ENCODE measurements around the gene EAPP. TPM values are rescaled to one million over a fixed set of nuclear protein-coding genes. Genes with fewer than 3 reads are reported as not detected.

The EAPP gene
- total and polyA plus RNA-seq, 2 of the 4 experiments (the other 2 are of a cell fraction) = 29.9 to 32.3 TPM

- no CpG with 5 or more reads among the region's 2 CpGs for WGBS, 2 experiments (ENCODE audit: extremely low coverage in 2 of 2, insufficient read length in 1 of 2)
- Histone ChIP-seq H3K4me2 (ENCODE audit: low read depth, low read length) (no peak overlapping the region), H3K9me3 (ENCODE audit: control insufficient read depth, insufficient read depth, low read length) (no peaks in the 10 kb centered on the region), H3K4me3 (ENCODE audit: insufficient read depth, low read depth, low read length) (no peak overlapping the region), H3K9me1 (ENCODE audit: insufficient read depth, low read length) (no peaks in the 10 kb centered on the region), H2AK9ac (replicated peaks; ENCODE audit: low read depth, low read length, poor library complexity) (no peak overlapping the region), H2BK120ac (ENCODE audit: low read depth, low read length) (no peak overlapping the region), H3K56ac (ENCODE audit: extremely low read depth, insufficient read depth, low read length) (no peak overlapping the region), H4K8ac (ENCODE audit: low read depth in 2 of 2, low read length in 2 of 2) (no peak overlapping the region), H3K9ac (ENCODE audit: low read depth, low read length) (no peak overlapping the region), H3K18ac (ENCODE audit: low read depth, low read length) (no peak overlapping the region), H4K5ac (ENCODE audit: low read depth, low read length) (no peak overlapping the region), H3K23ac (ENCODE audit: low read depth, low read length) (no peak overlapping the region), H3K27ac (ENCODE audit: insufficient read depth, low read length) (no peak overlapping the region), H3K4me1 (ENCODE audit: control insufficient read depth, insufficient read depth, low read length) (no peaks in the 10 kb centered on the region), H3K27me3 (ENCODE audit: control insufficient read depth, insufficient read depth, low read length) (no peaks in the 10 kb centered on the region), H3K4ac (ENCODE audit: low read depth, low read length) (no peak overlapping the region), H3K79me1 (ENCODE audit: low read depth in 1 of 2, low read length in 2 of 2) (no peaks in the 10 kb centered on the region), H2AK5ac (ENCODE audit: low read depth, low read length) (no peak overlapping the region), H4K20me1 (ENCODE audit: insufficient read depth, low read length) (no peaks in the 10 kb centered on the region), H4K91ac (ENCODE audit: insufficient read depth, low read depth, low read length) (no peak overlapping the region), H2BK5ac (ENCODE audit: low read depth, low read length, poor library complexity, severe bottlenecking) (no peak overlapping the region), H2AFZ (replicated peaks; ENCODE audit: low read length, poor library complexity) (no peak overlapping the region), H2BK20ac (ENCODE audit: low read depth, low read length) (no peak overlapping the region), H3K36me3 (ENCODE audit: control insufficient read depth, insufficient read depth, low read length) (peaks cover 45% of the 10 kb centered on the region), H2BK15ac (ENCODE audit: low read depth, low read length) (no peak overlapping the region), H3K14ac (replicated peaks; ENCODE audit: low read depth, low read length) (no peak overlapping the region)
- dilution Hi-C loops (cut with HindIII; ENCODE audit: low sequenced_read_pairs, unreplicated experiment) = no loop called here
- no peak for DNase-seq
- intact Hi-C loops (cut with micrococcal nuclease) = no loop called here
- BruUV-seq (replicated peaks) = no TSS peak
- in situ Hi-C loops (cut with MboI; ENCODE audit: low sequenced_read_pairs) = no loop called here
- POLR2A ChIA-PET (ENCODE audit: unreplicated experiment) = no interaction called here
- CTCF ChIA-PET = no interaction called here
- TF ChIP-seq MAZ (IDR thresholded peaks at IDR 0.05; ENCODE audit: borderline replicate concordance, low read depth, low read length) = no peak
- no peak for TF ChIP-seq MAFK (IDR thresholded peaks at IDR 0.05; ENCODE audit: low read depth, low read length)
- no peak for TF ChIP-seq RCOR1 (IDR thresholded peaks at IDR 0.05; ENCODE audit: insufficient replicate concordance, low read length)
- no peak for TF ChIP-seq SMC3 (IDR thresholded peaks at IDR 0.05; ENCODE audit: low read depth, low read length)
- no peak for TF ChIP-seq ELK1 (IDR thresholded peaks at IDR 0.05; ENCODE audit: borderline replicate concordance, low read depth, low read length)
- no peak for TF ChIP-seq POLR2A (IDR thresholded peaks at IDR 0.05; ENCODE audit: low read depth, low read length)
- no peak for TF ChIP-seq NFE2L2 (IDR thresholded peaks at IDR 0.05; ENCODE audit: low read depth, low read length)
- no peak for TF ChIP-seq CEBPB (IDR thresholded peaks at IDR 0.05; ENCODE audit: low read depth, low read length)
- TF ChIP-seq RFX5 (IDR thresholded peaks at IDR 0.05; ENCODE audit: low read depth, low read length) = no peak
- no peak for TF ChIP-seq USF2 (IDR thresholded peaks at IDR 0.05; ENCODE audit: low read depth, low read length)
- no peak for TF ChIP-seq BHLHE40 (IDR thresholded peaks at IDR 0.05; ENCODE audit: low read depth, low read length)
- no peak for TF ChIP-seq CHD1 (IDR thresholded peaks at IDR 0.05; ENCODE audit: low read depth, low read length)
- TF ChIP-seq RAD21 (IDR thresholded peaks at IDR 0.05; ENCODE audit: low read length) = no peak
- TF ChIP-seq CTCF (conservative IDR thresholded peaks at IDR 0.05; ENCODE audit: low read depth, low read length) = no peak
- TF ChIP-seq MXI1 (IDR thresholded peaks at IDR 0.05; ENCODE audit: borderline replicate concordance, low read depth, low read length) = no peak
- TF ChIP-seq FOS (IDR thresholded peaks at IDR 0.05; ENCODE audit: low read depth, low read length) = no peak
- ATAC-seq (ENCODE audit: low read depth) = no peak
Observed at GRCh38 chr14:34522496-34522895, 17.0 kb downstream of the EAPP start.

Measured in IMR-90 (cell line).